OCI-LY3 (cell line): ENCODE measurements around the gene COQ2.
A peak's percentile ranks its signal among the peaks of the same experiment; 100 is the strongest.
"Not testable (repeated sequence)": the region's sequence is repeated elsewhere in the genome, so short reads cannot be mapped to it uniquely, and the experiment has no call there.

Source experiments
- H2AFZ ChIP-seq: fragments of 200-600, 300-600 bp; shearing (Covaris generic); 2 replicates; pipeline ENCODE4 v1.6.0; 2014; ENCODE audit warnings: antibody characterized with exemption, low read depth, low read length
- H3K27ac ChIP-seq: fragments of 200-600, 300-600 bp; sonication (generic); 2 replicates; pipeline ENCODE4 v1.5.1; 2014; ENCODE audit warnings: mild to moderate bottlenecking, low read length, moderate library complexity, mixed read lengths
- H3K27me3 ChIP-seq: fragments of 200-600, 300-600 bp; sonication (generic); 2 replicates; pipeline ENCODE4 v1.6.1; 2014; ENCODE audit warnings: low read depth, low read length, mixed read lengths
- H3K36me3 ChIP-seq: fragments of 200-600, 300-600 bp; sonication (generic); replicated peaks from 2 replicates; pipeline ENCODE3; 2014; ENCODE audit warnings: low read depth, low read length, mixed read lengths
- H3K4me1 ChIP-seq: fragments of 300-600, 200-600 bp; sonication (generic); 2 replicates; pipeline ENCODE4 v1.6.1; 2014; ENCODE audit warnings: low read length, mixed read lengths
- H3K4me2 ChIP-seq: fragments of 200-600, 300-600 bp; sonication (generic); 2 replicates; pipeline ENCODE4 v1.6.1; 2014; ENCODE audit warnings: low read length, mixed read lengths
- H3K4me3 ChIP-seq: fragments of 300-600, 200-600 bp; sonication (generic); 2 replicates; pipeline ENCODE4 v1.5.1; 2014; ENCODE audit warnings: antibody characterized with exemption, mild to moderate bottlenecking, low read length, moderate library complexity
- H3K79me2 ChIP-seq: fragments of 300-600, 200-600 bp; shearing (Covaris generic); 2 replicates; pipeline ENCODE4 v1.6.1; 2014; ENCODE audit warnings: mild to moderate bottlenecking, low read length, mixed read lengths
- H3K9ac ChIP-seq: fragments of 300-600, 200-600 bp; shearing (Covaris generic); 2 replicates; pipeline ENCODE4 v1.6.0; 2014; ENCODE audit warnings: mild to moderate bottlenecking, low read length, moderate library complexity
- H3K9me3 ChIP-seq: fragments of 200-600, 300-600 bp; shearing (Covaris generic); 2 replicates; pipeline ENCODE4 v1.6.1; 2014; ENCODE audit warnings: low read length, mixed read lengths; ENCODE audit not compliant: insufficient read depth
- H4K20me1 ChIP-seq: fragments of 200-600, 300-600 bp; sonication (generic); 2 replicates; pipeline ENCODE4 v1.6.1; 2016; ENCODE audit warnings: low read length, mixed read lengths; ENCODE audit not compliant: insufficient read depth
- CTCF ChIP-seq: fragments of 200-600, 300-600 bp; sonication (generic); IDR thresholded peaks from 2 replicates; pipeline ENCODE4 v1.5.1; 2014; ENCODE audit warnings: antibody characterized with exemption, low read length, low read depth
- EZH2phosphoT487 ChIP-seq: fragments of 200-600 bp; shearing (Covaris generic); IDR thresholded peaks from 2 replicates; pipeline ENCODE4 v1.6.1; 2018; ENCODE audit warnings: antibody characterized with exemption, mixed run types, low read depth

Gene COQ2

GRCh38 chr4:83328521-83329187, 44.1 kb upstream of the COQ2 start:
- Histone ChIP-seq H3K27me3 (peaks cover 4% of the 10 kb centered on the region; the same call in 1 of the 2 replicates), H3K4me1 (peaks cover 3% of the 10 kb centered on the region; the same call in 1 of the 2 replicates), H3K79me2 (no peaks in the 10 kb centered on the region), H3K36me3 (no peaks in the 10 kb centered on the region), H2AFZ (peak overlapping the region; percentile 24), H3K9me3 (no peaks in the 10 kb centered on the region), H3K4me2 (peak overlapping the region; percentile 49), H4K20me1 (no peaks in the 10 kb centered on the region), H3K9ac (no peak overlapping the region), H3K27ac (no peak overlapping the region), H3K4me3 (peak overlapping the region; percentile 19; the same call in 1 of the 2 replicates)
- TF ChIP-seq EZH2phosphoT487, result no peak
- TF ChIP-seq CTCF, result peak; percentile 58

- Histone ChIP-seq H3K79me2 (no peaks in the 10 kb centered on the region), H3K4me1 (peaks cover 3% of the 10 kb centered on the region; the same call in 1 of the 2 replicates), H3K4me3 (no peak overlapping the region), H3K9ac (no peak overlapping the region), H3K27me3 (peaks cover 5% of the 10 kb centered on the region; the same call in 1 of the 2 replicates), H3K4me2 (no peak overlapping the region), H4K20me1 (no peaks in the 10 kb centered on the region), H2AFZ (peak overlapping the region; percentile 9; the same call in 1 of the 2 replicates), H3K9me3 (no peaks in the 10 kb centered on the region), H3K36me3 (no peaks in the 10 kb centered on the region), H3K27ac (no peak overlapping the region)
- TF ChIP-seq CTCF, result no peak
- TF ChIP-seq EZH2phosphoT487, result no peak
Observed at GRCh38 chr4:83326546-83326945, 41.9 kb upstream of the COQ2 start.

- not testable (repeated sequence) for H3K27ac ChIP-seq, H3K4me1 ChIP-seq, H3K4me2 ChIP-seq
Observed at GRCh38 chr4:83325306-83325705, 40.7 kb upstream of the COQ2 start.

GRCh38 chr4:83323136-83323535, 38.5 kb upstream of the COQ2 start:
- no peaks in the 10 kb centered on the region for H3K36me3 ChIP-seq
- H3K4me1 ChIP-seq, result 0 out of 2 replicates have a peak, but pooled peaks cover 3% of the 10 kb centered on the region
- no peak overlapping the region for H3K4me2 ChIP-seq
- no peaks in the 10 kb centered on the region for H3K79me2 ChIP-seq
- no peak overlapping the region for H3K4me3 ChIP-seq
- peaks cover 6% of the 10 kb centered on the region; the same call in 1 of the 2 replicates for H3K27me3 ChIP-seq
- H2AFZ ChIP-seq, result no peak overlapping the region
- no peaks in the 10 kb centered on the region for H4K20me1 ChIP-seq
- no peaks in the 10 kb centered on the region for H3K9me3 ChIP-seq
- no peak overlapping the region for H3K27ac ChIP-seq
- TF ChIP-seq EZH2phosphoT487 (no peak), CTCF (no peak)
- no peak overlapping the region for H3K9ac ChIP-seq

More at GRCh38 chr4:83325306-83325705, 40.7 kb upstream of the COQ2 start:
- not testable (repeated sequence) for H3K9ac ChIP-seq, H2AFZ ChIP-seq, H3K36me3 ChIP-seq, H3K27me3 ChIP-seq, H3K9me3 ChIP-seq, H4K20me1 ChIP-seq, H3K79me2 ChIP-seq, H3K4me3 ChIP-seq
